A673 (cell line): ENCODE results near the gene WDFY4.

Experiments
- EZH2 ChIP-seq: fragments of 200-600 bp; sonication (generic); IDR thresholded peaks from 2 replicates; pipeline ENCODE4 v1.6.1; 2017; ENCODE audit warnings: borderline replicate concordance, low read depth, mild to moderate bottlenecking, mixed read lengths, antibody characterized with exemption, low read length; ENCODE audit not compliant: poor library complexity, severe bottlenecking
- TF ChIP-seq, protein P1 (sequence below): fragments of 300-800, 200-600 bp; sonication (generic); conservative IDR thresholded peaks from 2 replicates; pipeline ENCODE4 v1.5.1; 2017; ENCODE audit warnings: low read depth, mild to moderate bottlenecking, antibody characterized with exemption, low read length, moderate library complexity, mixed read lengths

DNA sequence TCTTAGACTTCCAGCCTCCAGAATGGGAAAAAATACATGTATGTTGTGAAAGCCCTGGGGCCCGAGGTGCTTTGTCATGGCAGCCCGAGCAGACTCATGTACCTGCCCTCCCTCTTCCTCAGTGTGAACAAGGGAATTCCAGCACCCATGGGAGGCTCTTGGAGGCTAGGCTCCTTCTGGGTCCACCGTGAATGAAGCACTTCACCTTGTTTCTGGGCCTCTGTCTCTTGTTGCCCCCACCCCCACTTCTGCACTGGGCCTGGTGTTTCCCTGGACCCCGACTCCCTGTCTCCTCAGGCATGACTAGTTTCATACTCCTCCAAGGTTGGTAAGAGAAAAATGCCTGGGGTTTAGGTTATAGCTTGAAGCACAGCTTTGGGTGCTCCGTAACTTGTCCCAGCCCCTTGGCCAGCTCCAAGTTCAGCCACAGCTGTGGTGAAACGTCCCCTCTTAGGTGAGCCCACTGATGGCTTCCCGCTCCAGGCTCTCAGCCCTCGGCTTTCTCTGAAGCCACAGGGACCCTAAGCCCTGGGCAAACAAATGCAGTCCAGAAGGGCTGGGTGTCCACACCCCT lies 49.6 kb upstream of the WDFY4 start:
- TF ChIP-seq, protein P1, sequence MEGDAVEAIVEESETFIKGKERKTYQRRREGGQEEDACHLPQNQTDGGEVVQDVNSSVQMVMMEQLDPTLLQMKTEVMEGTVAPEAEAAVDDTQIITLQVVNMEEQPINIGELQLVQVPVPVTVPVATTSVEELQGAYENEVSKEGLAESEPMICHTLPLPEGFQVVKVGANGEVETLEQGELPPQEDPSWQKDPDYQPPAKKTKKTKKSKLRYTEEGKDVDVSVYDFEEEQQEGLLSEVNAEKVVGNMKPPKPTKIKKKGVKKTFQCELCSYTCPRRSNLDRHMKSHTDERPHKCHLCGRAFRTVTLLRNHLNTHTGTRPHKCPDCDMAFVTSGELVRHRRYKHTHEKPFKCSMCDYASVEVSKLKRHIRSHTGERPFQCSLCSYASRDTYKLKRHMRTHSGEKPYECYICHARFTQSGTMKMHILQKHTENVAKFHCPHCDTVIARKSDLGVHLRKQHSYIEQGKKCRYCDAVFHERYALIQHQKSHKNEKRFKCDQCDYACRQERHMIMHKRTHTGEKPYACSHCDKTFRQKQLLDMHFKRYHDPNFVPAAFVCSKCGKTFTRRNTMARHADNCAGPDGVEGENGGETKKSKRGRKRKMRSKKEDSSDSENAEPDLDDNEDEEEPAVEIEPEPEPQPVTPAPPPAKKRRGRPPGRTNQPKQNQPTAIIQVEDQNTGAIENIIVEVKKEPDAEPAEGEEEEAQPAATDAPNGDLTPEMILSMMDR: no peak
- TF ChIP-seq EZH2: no peak
